HEK293 (cell line): ENCODE measurements around the gene RPTN.

Experiments used
- CTCF ChIA-PET: fragments of 350-600 bp; formaldehyde crosslinking; extraction: SDS; loops from one replicate; lab custom pipeline; 2021; ENCODE audit warnings: antibody characterized with exemption; lab: Yijun Ruan, JAX
- POLR2A ChIA-PET: fragments of 300-600 bp; formaldehyde crosslinking; extraction: SDS; loops from one replicate; lab custom pipeline; 2020; ENCODE audit warnings: antibody characterized with exemption, inconsistent platforms; lab: Yijun Ruan, JAX
- H3K27ac ChIP-seq: fragments of 200-500 bp; sonication (Bioruptor generic); 2 replicates; pipeline ENCODE4 v1.5.1; 2014; ENCODE audit warnings: low read depth, low read length, control low read depth, inconsistent platforms; ENCODE audit errors: extremely low read depth
- H3K36me3 ChIP-seq, 2 experiments: fragments of 200-500 bp in 1 of 2; sonication (Bioruptor generic) in 1 of 2; 1 replicate in 1 of 2; 2 replicates in 1 of 2; pipeline ENCODE4 v1.5.1; 2014 to 2017; ENCODE audit warnings: inconsistent platforms in 2 of 2, low read length in 2 of 2; ENCODE audit not compliant: control insufficient read depth in 2 of 2, insufficient read depth in 1 of 2
- H3K4me1 ChIP-seq: fragments of 200-500 bp; sonication (Bioruptor generic); 2 replicates; pipeline ENCODE4 v1.5.1; 2014; ENCODE audit warnings: mild to moderate bottlenecking, low read length, inconsistent platforms; ENCODE audit not compliant: control insufficient read depth, insufficient read depth
- H3K4me3 ChIP-seq: 2 replicates; pipeline ENCODE4 v1.5.1; 2011; ENCODE audit warnings: low read depth, mild to moderate bottlenecking, control low read depth, low read length, moderate library complexity
- H3K9me3 ChIP-seq: fragments of 200-500 bp; sonication (Bioruptor generic); 2 replicates; pipeline ENCODE4 v1.5.1; 2014; ENCODE audit warnings: low read depth, low read length, inconsistent platforms; ENCODE audit not compliant: control insufficient read depth, insufficient read depth
- KLF9 ChIP-seq: fragments of 450-650 bp; formaldehyde crosslinking; IDR thresholded peaks from 2 replicates; pipeline ENCODE4 v1.5.1; 2016; ENCODE audit warnings: missing biosample characterization, missing genetic modification characterization, low read depth
- SCRT1 ChIP-seq: fragments of 450-650 bp; formaldehyde crosslinking; IDR thresholded peaks from 2 replicates; pipeline ENCODE4 v1.5.1; 2016; ENCODE audit warnings: missing biosample characterization, missing genetic modification characterization, borderline replicate concordance
- SCRT2 ChIP-seq: fragments of 450-650 bp; formaldehyde crosslinking; IDR thresholded peaks from 2 replicates; pipeline ENCODE4 v1.5.1; 2016; ENCODE audit warnings: missing biosample characterization, missing genetic modification characterization
- TCF7L2 ChIP-seq: IDR thresholded peaks from 2 replicates; pipeline ENCODE4 v1.6.1; 2011; ENCODE audit warnings: low read depth, mild to moderate bottlenecking, inconsistent platforms, low read length, moderate library complexity, borderline replicate concordance
- ZNF169 ChIP-seq: fragments of 450-650 bp; formaldehyde crosslinking; IDR thresholded peaks from 2 replicates; pipeline ENCODE4 v1.5.1; 2016; ENCODE audit warnings: missing biosample characterization, missing genetic modification characterization
- ZNF19 ChIP-seq: fragments of 450-650 bp; formaldehyde crosslinking; IDR thresholded peaks from 2 replicates; pipeline ENCODE4; 2016; ENCODE audit warnings: missing biosample characterization, missing genetic modification characterization, low read depth
- ZNF302 ChIP-seq: fragments of 450-650 bp; formaldehyde crosslinking; IDR thresholded peaks from 2 replicates; pipeline ENCODE4 v1.5.1; 2016; ENCODE audit warnings: missing biosample characterization, missing genetic modification characterization, low read depth
- ZNF394 ChIP-seq: fragments of 450-650 bp; formaldehyde crosslinking; IDR thresholded peaks from 2 replicates; pipeline ENCODE4 v1.5.1; 2016; ENCODE audit warnings: missing biosample characterization, missing genetic modification characterization, mild to moderate bottlenecking, moderate library complexity, borderline replicate concordance
- ZNF423 ChIP-seq: fragments of 450-650 bp; formaldehyde crosslinking; IDR thresholded peaks from 2 replicates; pipeline ENCODE4 v1.5.1; 2016; ENCODE audit warnings: missing biosample characterization, missing genetic modification characterization
- ZNF518A ChIP-seq: fragments of 450-650 bp; formaldehyde crosslinking; conservative IDR thresholded peaks from 2 replicates; pipeline ENCODE4 v1.5.1; 2016; ENCODE audit warnings: low read depth, missing biosample characterization, missing genetic modification characterization
- ZNF529 ChIP-seq: fragments of 450-650 bp; formaldehyde crosslinking; IDR thresholded peaks from 2 replicates; pipeline ENCODE4 v1.5.1; 2017; ENCODE audit warnings: missing genetic modification characterization, missing biosample characterization; ENCODE audit not compliant: insufficient replicate concordance
- ZNF629 ChIP-seq: fragments of 450-650 bp; formaldehyde crosslinking; IDR thresholded peaks from 2 replicates; pipeline ENCODE4 v1.5.1; 2017; ENCODE audit warnings: missing biosample characterization, missing genetic modification characterization
- ZNF785 ChIP-seq: fragments of 450-650 bp; formaldehyde crosslinking; IDR thresholded peaks from 2 replicates; pipeline ENCODE4 v1.5.1; 2016; ENCODE audit warnings: missing biosample characterization, missing genetic modification characterization
- TF ChIP-seq, protein P1 (sequence below): fragments of 450-650 bp; formaldehyde crosslinking; IDR thresholded peaks from 2 replicates; pipeline ENCODE4 v1.5.1; 2016; ENCODE audit warnings: missing biosample characterization, missing genetic modification characterization
- TF ChIP-seq, protein P2 (sequence below): fragments of 450-650 bp; formaldehyde crosslinking; IDR thresholded peaks from 2 replicates; pipeline ENCODE4 v1.5.0; 2017; ENCODE audit warnings: missing biosample characterization, missing genetic modification characterization, borderline replicate concordance

Gene RPTN

DNA sequence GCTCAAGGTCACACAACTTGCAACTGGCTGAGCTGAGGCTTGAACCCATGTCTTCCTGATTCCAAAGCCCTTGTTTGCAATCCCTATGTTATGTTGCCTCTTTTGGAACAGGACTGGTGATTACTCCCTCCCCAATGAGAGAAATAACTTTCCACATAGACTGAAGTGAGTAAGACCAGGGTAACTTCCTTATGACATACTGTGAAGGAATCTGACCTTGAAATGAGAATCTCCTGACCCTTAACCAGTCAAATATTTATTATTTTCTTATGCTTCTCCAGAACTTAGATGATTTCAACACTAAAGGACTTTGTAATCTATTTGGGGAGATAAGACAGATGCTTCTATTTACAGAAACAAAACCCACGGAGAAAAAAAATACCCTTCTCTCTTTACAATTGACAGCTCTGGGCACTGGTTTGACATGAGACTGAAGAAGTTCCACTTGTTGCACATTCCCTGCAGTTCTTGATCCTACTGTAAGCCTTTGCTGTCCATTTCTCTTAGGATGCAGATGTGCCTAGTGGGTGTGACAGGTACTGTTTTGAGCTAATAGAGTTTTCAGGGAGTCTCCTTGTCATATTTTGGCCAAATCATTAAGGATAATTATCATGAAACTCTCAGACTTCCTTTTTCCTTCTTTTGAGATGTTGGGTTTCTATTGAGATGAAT, 3.9 kb upstream of the RPTN start:
- TF ChIP-seq ZNF785: no peak
- peak; percentile 75 for TF ChIP-seq SCRT2
- TF ChIP-seq, protein P1, sequence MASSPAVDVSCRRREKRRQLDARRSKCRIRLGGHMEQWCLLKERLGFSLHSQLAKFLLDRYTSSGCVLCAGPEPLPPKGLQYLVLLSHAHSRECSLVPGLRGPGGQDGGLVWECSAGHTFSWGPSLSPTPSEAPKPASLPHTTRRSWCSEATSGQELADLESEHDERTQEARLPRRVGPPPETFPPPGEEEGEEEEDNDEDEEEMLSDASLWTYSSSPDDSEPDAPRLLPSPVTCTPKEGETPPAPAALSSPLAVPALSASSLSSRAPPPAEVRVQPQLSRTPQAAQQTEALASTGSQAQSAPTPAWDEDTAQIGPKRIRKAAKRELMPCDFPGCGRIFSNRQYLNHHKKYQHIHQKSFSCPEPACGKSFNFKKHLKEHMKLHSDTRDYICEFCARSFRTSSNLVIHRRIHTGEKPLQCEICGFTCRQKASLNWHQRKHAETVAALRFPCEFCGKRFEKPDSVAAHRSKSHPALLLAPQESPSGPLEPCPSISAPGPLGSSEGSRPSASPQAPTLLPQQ (tag by site-specific recombination): no peak
- TF ChIP-seq SCRT1 (tag by site-specific recombination): peak; percentile 16; the same call in 1 of the 2 replicates
- TF ChIP-seq, protein P2, sequence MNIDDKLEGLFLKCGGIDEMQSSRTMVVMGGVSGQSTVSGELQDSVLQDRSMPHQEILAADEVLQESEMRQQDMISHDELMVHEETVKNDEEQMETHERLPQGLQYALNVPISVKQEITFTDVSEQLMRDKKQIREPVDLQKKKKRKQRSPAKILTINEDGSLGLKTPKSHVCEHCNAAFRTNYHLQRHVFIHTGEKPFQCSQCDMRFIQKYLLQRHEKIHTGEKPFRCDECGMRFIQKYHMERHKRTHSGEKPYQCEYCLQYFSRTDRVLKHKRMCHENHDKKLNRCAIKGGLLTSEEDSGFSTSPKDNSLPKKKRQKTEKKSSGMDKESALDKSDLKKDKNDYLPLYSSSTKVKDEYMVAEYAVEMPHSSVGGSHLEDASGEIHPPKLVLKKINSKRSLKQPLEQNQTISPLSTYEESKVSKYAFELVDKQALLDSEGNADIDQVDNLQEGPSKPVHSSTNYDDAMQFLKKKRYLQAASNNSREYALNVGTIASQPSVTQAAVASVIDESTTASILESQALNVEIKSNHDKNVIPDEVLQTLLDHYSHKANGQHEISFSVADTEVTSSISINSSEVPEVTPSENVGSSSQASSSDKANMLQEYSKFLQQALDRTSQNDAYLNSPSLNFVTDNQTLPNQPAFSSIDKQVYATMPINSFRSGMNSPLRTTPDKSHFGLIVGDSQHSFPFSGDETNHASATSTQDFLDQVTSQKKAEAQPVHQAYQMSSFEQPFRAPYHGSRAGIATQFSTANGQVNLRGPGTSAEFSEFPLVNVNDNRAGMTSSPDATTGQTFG: no peak
- TF ChIP-seq, all 188 proteins: peak for 2
- Histone ChIP-seq H3K4me1 (no peaks in the 10 kb centered on the region), H3K9me3 (no peaks in the 10 kb centered on the region), H3K36me3 (no peaks in the 10 kb centered on the region), H3K4me3 (no peak overlapping the region), H3K27ac (no peak overlapping the region)
- ChIA-PET POLR2A (interaction anchor here (0.7 kb wide), 1 partner anchor 128 kb away, joined by 3 read pairs; no protein-coding TSS in a partner anchor), CTCF (interaction anchor here (1.1 to 2.0 kb wide), 4 partner anchors 15 to 296 kb away, joined by 4 to 6 read pairs (median 5); no protein-coding TSS in a partner anchor)

- CTCF ChIA-PET: interaction anchor here (0.9 to 2.1 kb wide), 3 partner anchors 108 to 299 kb away, joined by 3 to 7 read pairs (median 4); no protein-coding TSS in a partner anchor
- Histone ChIP-seq H3K4me1 (no peaks in the 10 kb centered on the region), H3K36me3 (no peaks in the 10 kb centered on the region), H3K4me3 (no peak overlapping the region), H3K9me3 (no peaks in the 10 kb centered on the region), H3K27ac (no peak overlapping the region)
- POLR2A ChIA-PET: no interaction called here
- no peak for TF ChIP-seq ZNF394
- no peak for TF ChIP-seq ZNF169 (tag by site-specific recombination)
- no peak for TF ChIP-seq ZNF423 (tag by site-specific recombination)
- no peak for TF ChIP-seq ZNF629 (tag by site-specific recombination)
- no peak for TF ChIP-seq ZNF529 (tag by site-specific recombination)
- no peak for TF ChIP-seq TCF7L2
- no peak for TF ChIP-seq ZNF302
- no peak for TF ChIP-seq ZNF19 (tag by site-specific recombination)
- TF ChIP-seq ZNF518A: no peak
- TF ChIP-seq KLF9 (tag by site-specific recombination): no peak
- TF ChIP-seq, all 188 proteins: peak for 0
Observed at GRCh38 chr1:152160576-152160975, 1.5 kb upstream of the RPTN start.
